Measurements from ENCODE around the gene ALG13.
"Not testable (repeated sequence)": the region's sequence is repeated elsewhere in the genome, so short reads cannot be mapped to it uniquely, and the experiment has no call there.

The ALG13 gene

GRCh38 chrX:111761578-111762135, 80.7 kb downstream of the ALG13 start:
- no peak for DNase-seq

- DNase-seq, result no peak
Observed at GRCh38 chrX:111778591-111778990, 97.6 kb downstream of the ALG13 start.

GRCh38 chrX:111779582-111779981, 98.6 kb downstream of the ALG13 start:
- DNase-seq, result no peak

- DNase-seq, result no peak
Observed at GRCh38 chrX:111784667-111785066, 103.7 kb downstream of the ALG13 start.

GRCh38 chrX:111790054-111790453, 109.1 kb downstream of the ALG13 start:
- not testable (repeated sequence) for DNase-seq
